Neural cell (in vitro differentiated cells): ENCODE results near the gene OR5B21. TPM values are rescaled to one million over a fixed set of nuclear protein-coding genes. Genes with fewer than 3 reads are reported as not detected.

Experiments used
- H2AFZ ChIP-seq: fragments of 200-600, 300-800 bp; sonication (generic), shearing (Covaris generic); 2 replicates; pipeline ENCODE4 v1.6.0; 2014; ENCODE audit warnings: low read depth, mild to moderate bottlenecking, antibody characterized with exemption, low read length, moderate library complexity
- H3F3A ChIP-seq: fragments of 200-600 bp; shearing (Covaris generic); 2 replicates; pipeline ENCODE4 v1.6.1; 2016; ENCODE audit warnings: mild to moderate bottlenecking, moderate library complexity, mixed read lengths, antibody characterized with exemption, low read length; ENCODE audit not compliant: insufficient read depth, poor library complexity, severe bottlenecking
- H3K27ac ChIP-seq: fragments of 200-600, 300-800 bp; sonication (generic), shearing (Covaris generic); 2 replicates; pipeline ENCODE4 v1.5.1; 2014; ENCODE audit warnings: mild to moderate bottlenecking, low read length, moderate library complexity
- H3K27me3 ChIP-seq: fragments of 300-800, 200-600 bp; sonication (generic), shearing (Covaris generic); 2 replicates; pipeline ENCODE4 v1.6.0; 2014; ENCODE audit warnings: mild to moderate bottlenecking, low read depth, low read length, moderate library complexity; ENCODE audit not compliant: insufficient read depth
- H3K36me3 ChIP-seq: fragments of 300-800, 200-600 bp; sonication (generic), shearing (Covaris generic); 2 replicates; pipeline ENCODE4 v1.5.1; 2014; ENCODE audit warnings: mild to moderate bottlenecking, antibody characterized with exemption, low read length, moderate library complexity; ENCODE audit not compliant: insufficient read depth
- H3K4me2 ChIP-seq: fragments of 300-800, 200-600 bp; sonication (generic), shearing (Covaris generic); 2 replicates; pipeline ENCODE4 v1.6.0; 2014; ENCODE audit warnings: mild to moderate bottlenecking, low read length
- H3K4me3 ChIP-seq: fragments of 300-800, 200-600 bp; sonication (generic), shearing (Covaris generic); 2 replicates; pipeline ENCODE4 v1.5.1; 2014; ENCODE audit warnings: mild to moderate bottlenecking, low read length, moderate library complexity
- H3K79me2 ChIP-seq: fragments of 200-600 bp; shearing (Covaris generic); replicated peaks from 2 replicates; pipeline ENCODE4 v1.6.0; 2014; ENCODE audit warnings: mild to moderate bottlenecking, low read length, moderate library complexity; ENCODE audit not compliant: insufficient read depth
- H3K9ac ChIP-seq: fragments of 300-800, 200-600 bp; sonication (generic), shearing (Covaris generic); 2 replicates; pipeline ENCODE4 v1.6.1; 2016; ENCODE audit warnings: mild to moderate bottlenecking, low read length, mixed read lengths
- H3K9me2 ChIP-seq: fragments of 200-600 bp; shearing (Covaris generic); 2 replicates; pipeline ENCODE4 v1.6.1; 2016; ENCODE audit warnings: mild to moderate bottlenecking, low read length, mixed read lengths; ENCODE audit not compliant: insufficient read depth
- H3K9me3 ChIP-seq: fragments of 200-600, 300-800 bp; sonication (generic), shearing (Covaris generic); 2 replicates; pipeline ENCODE4 v1.6.1; 2016; ENCODE audit warnings: mild to moderate bottlenecking, mixed run types, low read length, moderate library complexity, mixed read lengths
- H4K20me1 ChIP-seq: fragments of 200-600 bp; shearing (Covaris generic); 2 replicates; pipeline ENCODE4 v1.6.1; 2016; ENCODE audit warnings: mild to moderate bottlenecking, mixed run types; ENCODE audit not compliant: insufficient read depth
- CTCF ChIP-seq: fragments of 450-650 bp; IDR thresholded peaks from 2 replicates; pipeline ENCODE4 v1.5.1; 2014; ENCODE audit warnings: antibody characterized with exemption, mild to moderate bottlenecking, moderate library complexity; ENCODE audit not compliant: poor library complexity, severe bottlenecking
- EP300 ChIP-seq: fragments of 450-650 bp; conservative IDR thresholded peaks from 2 replicates; pipeline ENCODE4 v1.6.1; 2014; ENCODE audit warnings: antibody characterized with exemption, mild to moderate bottlenecking, moderate library complexity; ENCODE audit not compliant: poor library complexity, severe bottlenecking
- EZH2 ChIP-seq: fragments of 200-600, 300-800 bp; shearing (Covaris generic), sonication (generic); IDR thresholded peaks from 2 replicates; pipeline ENCODE4 v1.6.1; 2014; ENCODE audit warnings: antibody characterized with exemption, low read length, borderline replicate concordance, mild to moderate bottlenecking; ENCODE audit not compliant: insufficient read depth, poor library complexity, severe bottlenecking
- MXI1 ChIP-seq: fragments of 450-650 bp; conservative IDR thresholded peaks from 2 replicates; pipeline ENCODE4 v1.6.1; 2014; ENCODE audit warnings: antibody characterized with exemption, mild to moderate bottlenecking; ENCODE audit not compliant: poor library complexity, severe bottlenecking
- POLR2AphosphoS5 ChIP-seq: IDR thresholded peaks from 2 replicates; pipeline ENCODE4 v1.6.1; 2012
- RAD21 ChIP-seq: fragments of 450-650 bp; conservative IDR thresholded peaks from 2 replicates; pipeline ENCODE4 v1.6.1; 2014; ENCODE audit warnings: antibody characterized with exemption, mild to moderate bottlenecking, moderate library complexity
- SMC3 ChIP-seq: fragments of 450-650 bp; conservative IDR thresholded peaks from 2 replicates; pipeline ENCODE4 v1.6.1; 2014; ENCODE audit warnings: antibody characterized with exemption, mild to moderate bottlenecking, moderate library complexity; ENCODE audit not compliant: poor library complexity
- TAF1 ChIP-seq: IDR thresholded peaks from 2 replicates; pipeline ENCODE4 v1.6.1; 2012; ENCODE audit warnings: low read depth
- polyA plus RNA-seq: library from polyadenylated mRNA; depleted of rRNA; stranded (reverse); fragments of >200 nt; gene quantifications from 2 replicates; pipeline ENCODE4 v1.2.3, GENCODE V29; 2014
- TF ChIP-seq, protein P1 (sequence below): IDR thresholded peaks from 2 replicates; pipeline ENCODE4 v1.6.1; 2012; ENCODE audit warnings: borderline replicate concordance

Gene OR5B21
- polyA plus RNA-seq, 1 donor from 2014 or later, result not detected

GRCh38 chr11:58526721-58527120 is 18.8 kb upstream of the OR5B21 start:
- Histone ChIP-seq H2AFZ (no peak overlapping the region), H3K79me2 (no peaks in the 10 kb centered on the region), H3K4me2 (no peak overlapping the region), H3K27me3 (no peaks in the 10 kb centered on the region), H3K36me3 (no peaks in the 10 kb centered on the region), H3F3A (no peaks in the 10 kb centered on the region), H3K9me2 (no peaks in the 10 kb centered on the region), H3K9ac (no peak overlapping the region), H3K9me3 (no peaks in the 10 kb centered on the region), H3K27ac (no peak overlapping the region), H4K20me1 (no peaks in the 10 kb centered on the region), H3K4me3 (no peak overlapping the region)
- TF ChIP-seq RAD21 (no peak), TAF1 (no peak), EZH2 (no peak), CTCF (no peak), POLR2AphosphoS5 (no peak), EP300 (no peak), MXI1 (no peak), SMC3 (no peak)
- TF ChIP-seq, protein P1, sequence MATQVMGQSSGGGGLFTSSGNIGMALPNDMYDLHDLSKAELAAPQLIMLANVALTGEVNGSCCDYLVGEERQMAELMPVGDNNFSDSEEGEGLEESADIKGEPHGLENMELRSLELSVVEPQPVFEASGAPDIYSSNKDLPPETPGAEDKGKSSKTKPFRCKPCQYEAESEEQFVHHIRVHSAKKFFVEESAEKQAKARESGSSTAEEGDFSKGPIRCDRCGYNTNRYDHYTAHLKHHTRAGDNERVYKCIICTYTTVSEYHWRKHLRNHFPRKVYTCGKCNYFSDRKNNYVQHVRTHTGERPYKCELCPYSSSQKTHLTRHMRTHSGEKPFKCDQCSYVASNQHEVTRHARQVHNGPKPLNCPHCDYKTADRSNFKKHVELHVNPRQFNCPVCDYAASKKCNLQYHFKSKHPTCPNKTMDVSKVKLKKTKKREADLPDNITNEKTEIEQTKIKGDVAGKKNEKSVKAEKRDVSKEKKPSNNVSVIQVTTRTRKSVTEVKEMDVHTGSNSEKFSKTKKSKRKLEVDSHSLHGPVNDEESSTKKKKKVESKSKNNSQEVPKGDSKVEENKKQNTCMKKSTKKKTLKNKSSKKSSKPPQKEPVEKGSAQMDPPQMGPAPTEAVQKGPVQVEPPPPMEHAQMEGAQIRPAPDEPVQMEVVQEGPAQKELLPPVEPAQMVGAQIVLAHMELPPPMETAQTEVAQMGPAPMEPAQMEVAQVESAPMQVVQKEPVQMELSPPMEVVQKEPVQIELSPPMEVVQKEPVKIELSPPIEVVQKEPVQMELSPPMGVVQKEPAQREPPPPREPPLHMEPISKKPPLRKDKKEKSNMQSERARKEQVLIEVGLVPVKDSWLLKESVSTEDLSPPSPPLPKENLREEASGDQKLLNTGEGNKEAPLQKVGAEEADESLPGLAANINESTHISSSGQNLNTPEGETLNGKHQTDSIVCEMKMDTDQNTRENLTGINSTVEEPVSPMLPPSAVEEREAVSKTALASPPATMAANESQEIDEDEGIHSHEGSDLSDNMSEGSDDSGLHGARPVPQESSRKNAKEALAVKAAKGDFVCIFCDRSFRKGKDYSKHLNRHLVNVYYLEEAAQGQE, result no peak

GRCh38 chr11:58525037-58525614 is 17.2 kb upstream of the OR5B21 start:
- TF ChIP-seq RAD21, result no peak
- TF ChIP-seq EP300, result no peak
- TF ChIP-seq POLR2AphosphoS5, result no peak
- no peak for TF ChIP-seq MXI1
- no peak for TF ChIP-seq CTCF
- TF ChIP-seq, protein P1, result no peak
- no peak for TF ChIP-seq SMC3
- TF ChIP-seq TAF1, result no peak
- TF ChIP-seq EZH2, result no peak
- H2AFZ ChIP-seq, result no peak overlapping the region
- no peak overlapping the region for H3K27ac ChIP-seq
- H3K36me3 ChIP-seq, result no peaks in the 10 kb centered on the region
- no peaks in the 10 kb centered on the region for H3K27me3 ChIP-seq
- no peaks in the 10 kb centered on the region for H3K9me3 ChIP-seq
- no peak overlapping the region for H3K9ac ChIP-seq
- no peak overlapping the region for H3K4me3 ChIP-seq
- no peaks in the 10 kb centered on the region for H3F3A ChIP-seq
- no peaks in the 10 kb centered on the region for H3K79me2 ChIP-seq
- no peaks in the 10 kb centered on the region for H4K20me1 ChIP-seq
- H3K4me2 ChIP-seq, result no peak overlapping the region
- H3K9me2 ChIP-seq, result no peaks in the 10 kb centered on the region
